Parathyroid adenoma (tissue), 2 donors: ENCODE results near the gene PAM.

Experiments
- H2AFZ ChIP-seq: fragments of 300-600 bp; sonication (generic); one replicate; pipeline ENCODE4 v1.7.0; 2017; ENCODE audit warnings: antibody characterized with exemption, mild to moderate bottlenecking
- H3K27ac ChIP-seq: fragments of 300-600 bp; sonication (generic); one replicate; pipeline ENCODE4 v1.7.0; 2017
- H3K27me3 ChIP-seq: fragments of 300-600 bp; sonication (generic); one replicate; pipeline ENCODE4 v1.7.0; 2017; ENCODE audit warnings: low read length; ENCODE audit not compliant: control insufficient read depth, insufficient read depth
- H3K36me3 ChIP-seq: fragments of 300-600 bp; sonication (generic); one replicate; pipeline ENCODE4 v1.7.0; 2017; ENCODE audit warnings: low read length; ENCODE audit not compliant: control insufficient read depth, insufficient read depth
- H3K4me1 ChIP-seq: fragments of 300-600 bp; sonication (generic); one replicate; pipeline ENCODE4 v1.7.0; 2017; ENCODE audit warnings: control low read depth
- H3K4me2 ChIP-seq: fragments of 300-600 bp; sonication (generic); one replicate; pipeline ENCODE4 v1.7.0; 2017; ENCODE audit warnings: low read length
- H3K4me3 ChIP-seq: fragments of 300-600 bp; sonication (generic); one replicate; pipeline ENCODE4 v1.7.0; 2017; ENCODE audit warnings: low read depth, low read length
- H3K79me2 ChIP-seq: fragments of 300-600 bp; sonication (generic); one replicate; pipeline ENCODE4 v1.7.0; 2017; ENCODE audit warnings: control low read depth
- H3K9ac ChIP-seq: fragments of 300-600 bp; sonication (generic); one replicate; pipeline ENCODE4 v1.7.0; 2017; ENCODE audit warnings: mild to moderate bottlenecking
- H3K9me3 ChIP-seq: fragments of 300-600 bp; sonication (generic); one replicate; pipeline ENCODE4 v1.7.0; 2017; ENCODE audit warnings: low read length; ENCODE audit not compliant: control insufficient read depth
- TF ChIP-seq, protein P1 (sequence below): fragments of 300-600 bp; sonication (generic); IDR thresholded peaks from one replicate; pipeline ENCODE4 v1.7.0; 2017; ENCODE audit warnings: antibody characterized with exemption, mild to moderate bottlenecking
- donor health status: primary hyperparathyroidism.

Gene PAM

DNA sequence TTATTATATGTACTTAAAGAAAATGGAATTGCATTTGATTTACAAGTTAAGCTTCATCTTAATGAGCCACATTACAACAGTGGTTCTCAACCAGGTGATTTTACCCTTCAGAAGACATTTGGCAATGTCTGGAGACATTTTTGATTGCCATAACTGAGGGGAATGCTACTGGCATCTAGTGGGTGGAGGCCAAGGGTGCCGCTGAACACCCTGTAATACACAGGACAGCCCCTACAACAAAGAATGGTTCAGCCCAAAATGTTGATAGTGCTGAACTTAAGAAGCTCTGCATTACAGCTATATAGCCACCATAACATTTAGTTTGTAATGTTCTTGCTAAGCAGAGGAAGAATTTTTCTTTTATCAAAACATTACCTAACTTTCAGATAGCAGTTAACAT is 103.1 kb downstream of the PAM start:
- no peaks in the 10 kb centered on the region for H3K27me3 ChIP-seq
- no peak overlapping the region for H3K9ac ChIP-seq
- no peaks in the 10 kb centered on the region for H3K79me2 ChIP-seq
- no peak overlapping the region for H3K27ac ChIP-seq
- no peaks in the 10 kb centered on the region for H3K36me3 ChIP-seq
- H3K4me1 ChIP-seq = no peaks in the 10 kb centered on the region
- H3K9me3 ChIP-seq = no peaks in the 10 kb centered on the region
- no peak overlapping the region for H2AFZ ChIP-seq
- no peak overlapping the region for H3K4me3 ChIP-seq
- TF ChIP-seq, protein P1, sequence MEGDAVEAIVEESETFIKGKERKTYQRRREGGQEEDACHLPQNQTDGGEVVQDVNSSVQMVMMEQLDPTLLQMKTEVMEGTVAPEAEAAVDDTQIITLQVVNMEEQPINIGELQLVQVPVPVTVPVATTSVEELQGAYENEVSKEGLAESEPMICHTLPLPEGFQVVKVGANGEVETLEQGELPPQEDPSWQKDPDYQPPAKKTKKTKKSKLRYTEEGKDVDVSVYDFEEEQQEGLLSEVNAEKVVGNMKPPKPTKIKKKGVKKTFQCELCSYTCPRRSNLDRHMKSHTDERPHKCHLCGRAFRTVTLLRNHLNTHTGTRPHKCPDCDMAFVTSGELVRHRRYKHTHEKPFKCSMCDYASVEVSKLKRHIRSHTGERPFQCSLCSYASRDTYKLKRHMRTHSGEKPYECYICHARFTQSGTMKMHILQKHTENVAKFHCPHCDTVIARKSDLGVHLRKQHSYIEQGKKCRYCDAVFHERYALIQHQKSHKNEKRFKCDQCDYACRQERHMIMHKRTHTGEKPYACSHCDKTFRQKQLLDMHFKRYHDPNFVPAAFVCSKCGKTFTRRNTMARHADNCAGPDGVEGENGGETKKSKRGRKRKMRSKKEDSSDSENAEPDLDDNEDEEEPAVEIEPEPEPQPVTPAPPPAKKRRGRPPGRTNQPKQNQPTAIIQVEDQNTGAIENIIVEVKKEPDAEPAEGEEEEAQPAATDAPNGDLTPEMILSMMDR = no peak
- H3K4me2 ChIP-seq = no peak overlapping the region

DNA sequence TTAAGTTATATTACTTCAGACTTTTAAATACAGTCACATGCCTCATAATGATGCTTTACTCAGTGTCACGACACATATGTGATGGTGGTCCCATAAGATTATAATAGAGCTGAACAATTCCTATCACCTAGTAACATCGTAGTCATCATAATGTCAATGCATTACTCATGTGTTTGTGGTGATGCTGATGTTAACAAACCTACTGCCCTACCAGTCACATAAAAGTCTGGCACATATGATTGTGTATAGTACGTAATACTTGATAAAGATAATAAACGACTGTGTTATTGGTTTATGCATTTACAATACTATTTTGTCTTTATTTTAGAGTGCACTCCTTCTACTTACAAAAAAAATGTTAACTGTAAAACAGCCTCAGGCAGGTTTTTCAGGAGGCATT is 103.7 kb downstream of the PAM start:
- Histone ChIP-seq H3K9me3 (no peaks in the 10 kb centered on the region), H3K27ac (no peak overlapping the region), H3K27me3 (no peaks in the 10 kb centered on the region), H3K4me1 (no peaks in the 10 kb centered on the region), H3K36me3 (no peaks in the 10 kb centered on the region), H3K9ac (no peak overlapping the region), H3K4me3 (no peak overlapping the region), H2AFZ (no peak overlapping the region), H3K4me2 (no peak overlapping the region), H3K79me2 (no peaks in the 10 kb centered on the region)
- TF ChIP-seq, protein P1 = no peak

DNA sequence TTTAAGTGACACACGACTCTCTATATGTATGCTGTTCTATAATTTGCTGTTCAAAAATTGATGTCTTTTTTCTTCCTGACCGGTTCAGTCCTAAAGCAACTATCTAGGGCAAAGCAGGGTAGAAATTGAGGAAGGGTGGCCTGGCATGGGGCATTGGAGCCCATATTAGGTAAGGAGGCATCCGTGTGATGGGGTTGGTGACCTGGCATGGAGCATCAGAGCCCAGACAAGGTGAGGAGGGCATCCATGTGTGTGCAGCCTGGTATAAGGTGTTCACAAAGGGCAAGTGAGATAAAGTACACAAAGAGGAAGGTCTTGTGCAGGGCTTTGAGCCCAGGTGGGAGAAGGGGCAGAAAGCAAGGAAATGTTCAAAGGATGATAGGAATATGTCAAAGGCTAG is 104.9 kb downstream of the PAM start:
- Histone ChIP-seq H2AFZ (no peak overlapping the region), H3K9me3 (no peaks in the 10 kb centered on the region), H3K27ac (no peak overlapping the region), H3K4me2 (no peak overlapping the region), H3K79me2 (no peaks in the 10 kb centered on the region), H3K27me3 (no peaks in the 10 kb centered on the region), H3K4me1 (peaks cover 7% of the 10 kb centered on the region), H3K9ac (no peak overlapping the region), H3K4me3 (no peak overlapping the region), H3K36me3 (no peaks in the 10 kb centered on the region)
- TF ChIP-seq, protein P1 = no peak

DNA sequence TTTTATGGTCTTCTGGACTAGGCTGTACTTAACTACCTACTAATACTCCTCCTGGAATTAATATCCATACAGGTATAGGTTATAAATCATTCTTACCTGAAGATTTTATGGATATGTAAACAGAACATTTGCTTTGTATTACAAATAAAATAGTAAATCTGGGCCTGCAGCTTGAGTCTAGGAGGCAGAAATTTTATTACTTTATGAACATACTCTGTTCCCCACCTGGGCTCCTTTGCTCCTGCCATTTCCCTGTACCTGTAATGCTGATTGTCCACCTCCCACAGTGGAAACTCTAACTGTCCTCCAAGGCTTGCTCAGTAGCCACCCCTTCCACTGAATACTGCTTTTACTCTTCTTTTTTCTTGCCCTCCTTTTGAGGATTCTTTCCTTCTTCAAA is 108.0 kb downstream of the PAM start:
- no peaks in the 10 kb centered on the region for H3K27me3 ChIP-seq
- no peak overlapping the region for H3K4me3 ChIP-seq
- H3K9ac ChIP-seq = no peak overlapping the region
- H3K4me1 ChIP-seq = peaks cover 9% of the 10 kb centered on the region
- H3K27ac ChIP-seq = no peak overlapping the region
- H3K9me3 ChIP-seq = no peaks in the 10 kb centered on the region
- no peak overlapping the region for H3K4me2 ChIP-seq
- H3K79me2 ChIP-seq = no peaks in the 10 kb centered on the region
- H3K36me3 ChIP-seq = no peaks in the 10 kb centered on the region
- no peak overlapping the region for H2AFZ ChIP-seq
- TF ChIP-seq, protein P1 = no peak

DNA sequence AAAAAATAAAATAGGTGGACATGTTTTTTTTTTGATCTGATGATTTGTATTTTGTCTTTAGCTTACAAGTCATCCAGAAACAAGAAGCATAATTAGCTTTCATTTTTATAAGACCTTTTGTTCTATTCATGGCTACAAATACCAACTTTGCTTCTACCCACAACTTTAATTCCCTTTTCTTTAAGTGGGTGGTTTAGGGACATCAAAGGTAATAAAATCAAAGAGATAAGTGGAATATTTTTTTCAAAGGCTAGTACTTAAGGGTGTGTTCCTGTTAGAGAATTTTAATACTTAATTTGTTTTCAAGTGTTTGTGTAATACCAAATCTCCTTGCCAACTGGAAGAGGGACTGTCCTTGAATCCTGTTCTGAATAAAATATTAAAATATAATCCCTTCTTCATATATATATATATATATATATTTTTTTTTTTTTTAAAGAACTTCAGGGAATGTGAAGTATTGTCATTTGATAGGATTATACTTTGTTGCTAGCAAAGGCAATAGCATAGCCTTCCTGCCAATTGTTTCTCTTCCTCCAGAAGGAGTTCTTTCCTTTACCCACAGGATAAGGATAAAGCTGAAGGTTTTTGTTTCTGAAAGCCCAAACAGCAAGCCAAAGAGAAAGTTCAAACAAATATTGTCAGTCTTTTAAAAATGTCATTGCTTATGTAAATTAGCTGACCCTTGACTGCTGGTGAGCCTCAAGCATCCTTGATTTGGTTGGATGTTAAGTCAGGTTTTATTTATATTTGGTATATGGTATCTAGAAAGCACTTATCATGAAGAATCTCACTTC is 108.9 kb downstream of the PAM start:
- Histone ChIP-seq H3K79me2 (no peaks in the 10 kb centered on the region), H3K9ac (no peak overlapping the region), H3K4me1 (peaks cover 9% of the 10 kb centered on the region), H3K36me3 (no peaks in the 10 kb centered on the region), H3K4me3 (no peak overlapping the region), H2AFZ (no peak overlapping the region), H3K27me3 (no peaks in the 10 kb centered on the region), H3K27ac (no peak overlapping the region), H3K4me2 (no peak overlapping the region), H3K9me3 (no peaks in the 10 kb centered on the region)
- TF ChIP-seq, protein P1 = no peak
